Smooth muscle cell (in vitro differentiated cells): ENCODE data around the gene CCSER1. TPM values are rescaled to one million over a fixed set of nuclear protein-coding genes. Genes with fewer than 3 reads are reported as not detected.

Experiments used
- DNase-seq: peaks from one replicate; lab custom pipeline; 2025; ENCODE audit not compliant: unreplicated experiment; lab: John Stamatoyannopoulos, UW
- H2AFZ ChIP-seq: fragments of 200-600 bp; sonication (generic); 2 replicates; pipeline ENCODE4 v1.6.0; 2016; ENCODE audit warnings: antibody characterized with exemption, low read depth, mild to moderate bottlenecking
- H3F3A ChIP-seq: fragments of 200-600 bp; sonication (generic); 2 replicates; pipeline ENCODE4 v1.6.0; 2017; ENCODE audit warnings: antibody characterized with exemption, low read depth
- H3K27ac ChIP-seq: fragments of 200-600 bp; sonication (generic); 2 replicates; pipeline ENCODE4 v1.5.1; 2016; ENCODE audit warnings: low read depth, mild to moderate bottlenecking
- H3K27me3 ChIP-seq: fragments of 200-600 bp; sonication (generic); 2 replicates; pipeline ENCODE4 v1.6.1; 2016; ENCODE audit warnings: low read depth, mild to moderate bottlenecking
- H3K36me3 ChIP-seq: fragments of 200-600 bp; sonication (generic); 2 replicates; pipeline ENCODE4 v1.5.1; 2016; ENCODE audit warnings: low read depth
- H3K4me1 ChIP-seq: fragments of 200-600 bp; sonication (generic); 2 replicates; pipeline ENCODE4 v1.5.1; 2016; ENCODE audit warnings: low read depth
- H3K4me2 ChIP-seq: fragments of 200-600 bp; sonication (generic); 2 replicates; pipeline ENCODE4 v1.6.0; 2016; ENCODE audit warnings: mild to moderate bottlenecking
- H3K4me3 ChIP-seq: fragments of 200-600 bp; sonication (generic); 2 replicates; pipeline ENCODE4 v1.5.1; 2016; ENCODE audit warnings: mild to moderate bottlenecking
- H3K79me2 ChIP-seq: fragments of 200-600 bp; sonication (generic); 2 replicates; pipeline ENCODE4 v1.6.0; 2016; ENCODE audit warnings: low read depth, mild to moderate bottlenecking
- H3K9ac ChIP-seq: fragments of 200-600 bp; sonication (generic); 2 replicates; pipeline ENCODE4 v1.6.0; 2016; ENCODE audit warnings: low read depth
- H3K9me3 ChIP-seq: fragments of 200-600 bp; sonication (generic); replicated peaks from 2 replicates; pipeline ENCODE4 v1.5.1; 2016; ENCODE audit warnings: low read depth
- H4K20me1 ChIP-seq: fragments of 200-600 bp; sonication (generic); 2 replicates; pipeline ENCODE4 v1.6.0; 2016; ENCODE audit warnings: low read depth
- CTCF ChIP-seq: fragments of 200-600 bp; sonication (generic); IDR thresholded peaks from 2 replicates; pipeline ENCODE4 v1.5.1; 2017; ENCODE audit warnings: borderline replicate concordance, mild to moderate bottlenecking, antibody characterized with exemption; ENCODE audit not compliant: insufficient read depth, poor library complexity, severe bottlenecking
- WGBS: methylation state at CpG from one replicate; pipeline ENCODE4 v1.1.7; 2016; ENCODE audit warnings: low lambda C conversion rate; 5-methylcytosine and 5-hydroxymethylcytosine counted together
- polyA plus RNA-seq: library from polyadenylated mRNA; unstranded; fragments of >200 nt; fragmentation: Nextera tagmentation; extraction: Ambion mirVana; gene quantifications from 2 replicates; pipeline ENCODE4 v1.2.1, GENCODE V29; 2016
- total RNA-seq: library from RNA; depleted of rRNA; stranded (reverse); fragments of >200 nt; gene quantifications from 2 replicates; pipeline ENCODE4 v1.2.3, GENCODE V29; 2014

Gene CCSER1
- total and polyA plus RNA-seq, 2 experiments from 2014 or later, result 0.76 TPM; not detected in 1

- DNase-seq, result no peak
- Histone ChIP-seq H3K79me2 (no peaks in the 10 kb centered on the region), H4K20me1 (no peaks in the 10 kb centered on the region), H3K9me3 (no peaks in the 10 kb centered on the region), H2AFZ (no peak overlapping the region), H3K4me1 (no peaks in the 10 kb centered on the region), H3F3A (no peaks in the 10 kb centered on the region), H3K9ac (no peak overlapping the region), H3K27me3 (no peaks in the 10 kb centered on the region), H3K27ac (no peak overlapping the region), H3K4me2 (no peak overlapping the region), H3K36me3 (no peaks in the 10 kb centered on the region), H3K4me3 (no peak overlapping the region)
- TF ChIP-seq CTCF, result no peak
- 93% methylated on average over 2 of the region's 2 CpGs for WGBS
These were observed 445.8 kb downstream of the CCSER1 start for GRCh38 chr4:90572996-90573395.

DNA sequence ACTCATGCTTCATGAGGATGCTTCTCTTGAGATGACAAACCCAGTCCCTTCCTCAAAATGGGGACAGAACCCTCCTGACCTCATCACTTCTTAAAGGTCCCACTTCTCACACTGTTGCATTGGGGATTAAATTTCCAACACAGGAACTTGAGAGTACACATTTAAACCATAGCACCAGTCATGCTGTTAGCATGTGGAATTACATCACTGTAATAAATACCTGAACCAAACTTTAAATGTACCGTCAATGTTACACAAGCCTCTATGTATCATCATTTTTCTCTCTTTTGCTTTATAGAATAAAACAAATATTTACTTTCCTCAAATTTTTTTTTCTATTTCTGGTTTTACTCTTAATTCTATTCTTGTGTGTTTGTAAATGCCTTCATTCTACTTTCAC, 448.2 kb downstream of the CCSER1 start:
- H3K79me2 ChIP-seq, result no peaks in the 10 kb centered on the region
- no peak overlapping the region for H3K27ac ChIP-seq
- no peak for TF ChIP-seq CTCF
- no peaks in the 10 kb centered on the region for H3F3A ChIP-seq
- no peaks in the 10 kb centered on the region for H4K20me1 ChIP-seq
- no peak for DNase-seq
- H3K36me3 ChIP-seq, result no peaks in the 10 kb centered on the region
- no peaks in the 10 kb centered on the region for H3K9me3 ChIP-seq
- no peaks in the 10 kb centered on the region for H3K27me3 ChIP-seq
- H3K9ac ChIP-seq, result no peak overlapping the region
- H3K4me1 ChIP-seq, result no peaks in the 10 kb centered on the region
- no peak overlapping the region for H3K4me2 ChIP-seq
- no peak overlapping the region for H3K4me3 ChIP-seq
- 93% methylated on average over 1 of the region's 1 CpG for WGBS
- no peak overlapping the region for H2AFZ ChIP-seq

DNA sequence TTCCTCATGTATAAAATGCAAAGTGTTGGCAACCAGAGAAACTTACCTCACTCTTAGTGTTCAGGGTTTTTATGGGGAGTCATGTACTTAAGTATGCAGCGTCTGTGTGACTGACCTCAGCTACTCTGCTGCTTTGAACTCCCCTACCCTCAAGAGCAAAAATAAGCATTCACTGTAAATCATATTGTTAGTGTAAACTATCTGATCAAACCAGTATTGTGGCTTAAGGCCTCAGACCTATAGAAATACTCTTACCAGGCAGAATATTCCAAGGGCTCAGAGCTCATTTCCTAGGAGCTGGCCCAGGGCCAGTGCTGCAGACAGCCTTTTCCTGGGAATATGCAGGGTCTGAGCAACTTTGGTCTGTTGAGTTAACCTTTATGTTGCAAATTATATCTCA, 453.1 kb downstream of the CCSER1 start:
- H2AFZ ChIP-seq, result no peak overlapping the region
- H3K79me2 ChIP-seq, result no peaks in the 10 kb centered on the region
- H3K9ac ChIP-seq, result no peak overlapping the region
- no peak overlapping the region for H3K27ac ChIP-seq
- TF ChIP-seq CTCF, result no peak
- no peak overlapping the region for H3K4me2 ChIP-seq
- no peak for DNase-seq
- no peaks in the 10 kb centered on the region for H3K4me1 ChIP-seq
- H3K9me3 ChIP-seq, result no peaks in the 10 kb centered on the region
- no peaks in the 10 kb centered on the region for H3F3A ChIP-seq
- WGBS, result 35% methylated on average over 1 of the region's 1 CpG
- no peak overlapping the region for H3K4me3 ChIP-seq
- no peaks in the 10 kb centered on the region for H4K20me1 ChIP-seq
- no peaks in the 10 kb centered on the region for H3K27me3 ChIP-seq
- no peaks in the 10 kb centered on the region for H3K36me3 ChIP-seq

- Histone ChIP-seq H3K4me1 (no peaks in the 10 kb centered on the region), H3K9ac (no peak overlapping the region), H3K4me2 (no peak overlapping the region), H3K36me3 (no peaks in the 10 kb centered on the region), H3K27ac (no peak overlapping the region), H2AFZ (no peak overlapping the region), H3K9me3 (no peaks in the 10 kb centered on the region), H3K4me3 (no peak overlapping the region), H3K79me2 (no peaks in the 10 kb centered on the region), H3F3A (no peaks in the 10 kb centered on the region), H3K27me3 (no peaks in the 10 kb centered on the region), H4K20me1 (no peaks in the 10 kb centered on the region)
- DNase-seq, result no peak
- TF ChIP-seq CTCF, result no peak
- WGBS, result 65% methylated on average over 2 of the region's 2 CpGs
These were observed 454.9 kb downstream of the CCSER1 start for GRCh38 chr4:90582087-90582486.
